Measurements from ENCODE around the gene OR10V1. TPM values are rescaled to one million over a fixed set of nuclear protein-coding genes. Genes with fewer than 3 reads are reported as not detected.

OR10V1 gene
- total RNA-seq, 1 experiment from 2014 or later = not detected

DNA sequence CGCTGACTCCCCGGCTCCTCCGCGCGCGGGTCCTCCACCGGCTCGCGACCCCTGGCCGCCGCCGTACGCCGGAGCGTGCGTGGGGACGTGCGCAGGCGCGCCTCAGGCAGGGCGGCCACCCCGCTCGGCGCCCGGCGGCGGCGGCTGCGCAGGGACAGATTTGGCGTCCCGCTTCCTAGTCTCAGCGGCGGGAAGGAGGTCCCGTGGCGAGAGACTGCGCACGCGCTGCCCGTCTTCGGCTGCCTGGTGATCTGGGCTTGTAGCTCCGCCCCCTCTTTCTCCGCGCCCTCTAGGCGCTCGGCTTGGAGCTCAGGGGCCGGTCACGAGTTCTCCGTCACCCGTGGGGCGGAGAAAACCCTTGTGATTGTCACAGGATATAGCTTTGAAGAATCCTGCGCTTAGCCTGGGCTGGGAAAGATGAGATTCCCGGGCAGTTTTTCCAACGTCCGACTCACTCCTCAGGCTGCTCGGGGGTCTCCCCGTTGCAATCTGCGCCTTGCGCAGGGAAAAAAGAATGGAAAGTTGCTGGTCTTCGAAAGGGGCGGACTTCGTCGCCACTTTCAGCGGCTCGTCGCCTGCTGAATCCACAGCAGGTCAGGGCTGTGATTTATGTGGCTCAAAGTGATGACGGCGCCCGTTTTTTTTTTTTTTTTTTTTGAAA lies 44.6 kb downstream of the OR10V1 start, which contains the start of gene PATL1:
TSS of gene PATL1 (minus strand) at position 88 of the 661 bp plus-strand sequence. CDS start 142 bp downstream, outside the sequence.
- DNase-seq (ENCODE audit: low read depth) = peak; percentile 98

GRCh38 chr11:59668188-59668949 lies 45.3 kb downstream of the OR10V1 start:
- DNase-seq (ENCODE audit: low read depth) = peak; percentile 74

GRCh38 chr11:59667812-59668187 lies 45.8 kb downstream of the OR10V1 start:
- DNase-seq (ENCODE audit: low read depth) = no peak

- DNase-seq (ENCODE audit: low read depth) = peak; percentile 25
Measured at GRCh38 chr11:59666969-59667368, 46.7 kb downstream of the OR10V1 start.

Other genes starting within 250 kb of the OR10V1 start
- gene OR4D10, start 240.5 kb downstream of the OR10V1 start, total RNA-seq (2014; rRNA removed; shearing (Covaris generic)) = not detected in 2 replicates
- gene OR4D11, start 210.3 kb downstream of the OR10V1 start, total RNA-seq (2014; rRNA removed; shearing (Covaris generic)) = not detected in 2 replicates
- gene OR4D9, start 202.3 kb downstream of the OR10V1 start, total RNA-seq (2014; rRNA removed; shearing (Covaris generic)) = not detected in 2 replicates
- 31.2 and 41.9 TPM in 2 replicates for gene OSBP, start 98.1 kb downstream of the OR10V1 start, total RNA-seq (2014; rRNA removed; shearing (Covaris generic))
- 38.4 and 45.5 TPM in 2 replicates for gene PATL1, start 44.8 kb downstream of the OR10V1 start, total RNA-seq (2014; rRNA removed; shearing (Covaris generic))
- gene STX3, start 41.5 kb upstream of the OR10V1 start, total RNA-seq (2014; rRNA removed; shearing (Covaris generic)) = 35.1 and 52.7 TPM in 2 replicates
- gene MRPL16, start 96.9 kb upstream of the OR10V1 start, total RNA-seq (2014; rRNA removed; shearing (Covaris generic)) = 57.2 and 65.7 TPM in 2 replicates
- gene CBLIF, start 131.7 kb upstream of the OR10V1 start, total RNA-seq (2014; rRNA removed; shearing (Covaris generic)) = not detected in 2 replicates
- 0.20 TPM in 1 of 2 replicates, not detected in the other for gene TCN1, start 152.6 kb upstream of the OR10V1 start, total RNA-seq (2014; rRNA removed; shearing (Covaris generic))
- gene OOSP3, start 164.9 kb upstream of the OR10V1 start, total RNA-seq (2014; rRNA removed; shearing (Covaris generic)) = not detected in 2 replicates
- not detected in 2 replicates for gene OOSP1, start 224.6 kb upstream of the OR10V1 start, total RNA-seq (2014; rRNA removed; shearing (Covaris generic))